Left lung (tissue), 10 donors: ENCODE data around the gene CAPN11. TPM values are rescaled to one million over a fixed set of nuclear protein-coding genes. Genes with fewer than 3 reads are reported as not detected.

Source experiments
- ATAC-seq: fragments of 200-7000 bp; cut with Tn5 transposase; one replicate; pipeline ENCODE4 v1.9.1; 2020; ENCODE audit warnings: moderate library complexity
- DNase-seq, 4 donors: peaks; one replicate each; pipeline ENCODE4 v3.0.0-alpha.2; 2013 to 2020
- H3K27ac ChIP-seq, 2 donors: fragments of 200-600 bp; sonication (generic) in 1 of 2; one replicate each; pipeline versions ENCODE4 v1.5.0 to v1.8.0; 2020 to 2021
- H3K27me3 ChIP-seq, 2 donors: fragments of 200-600 bp; sonication (generic) in 1 of 2; one replicate each; pipeline versions ENCODE4 v1.5.0 to v1.8.0; 2020 to 2021
- H3K36me3 ChIP-seq, 2 donors: fragments of 200-600 bp; sonication (generic) in 1 of 2; one replicate each; pipeline versions ENCODE4 v1.5.0 to v1.8.0; 2020 to 2021
- H3K4me1 ChIP-seq, 2 donors: fragments of 200-600 bp; one replicate each; pipeline ENCODE4 v1.8.0; 2021
- H3K4me3 ChIP-seq, 2 donors: fragments of 200-600 bp; sonication (generic) in 1 of 2; one replicate each; pipeline versions ENCODE4 v1.5.0 to v1.8.0; 2020 to 2021; ENCODE audit warnings: mild to moderate bottlenecking in 1 of 2
- H3K9me3 ChIP-seq, 2 donors: fragments of 200-600 bp; sonication (generic) in 1 of 2; one replicate each; pipeline versions ENCODE4 v1.5.0 to v1.8.0; 2020 to 2021
- intact Hi-C, 2 donors: fragments of 100-400 bp; cut with DNase I; formaldehyde crosslinking; loops; one replicate each; pipeline versions ENCODE4 v1.11.2 to v1.14.2; 2022
- polyA plus RNA-seq, 6 donors: library from polyadenylated mRNA; unstranded; fragments of 120-200 nt; gene quantifications; one replicate each; pipeline ENCODE4 v1.2.1, GENCODE V29; 2013; ENCODE audit not compliant: insufficient read length in 6 of 6
- total RNA-seq, 2 donors: library from RNA; stranded (reverse); fragmentation: NEBNext Ultra II Directional; extraction: Animal tissue kit (Norgen Biotek cat#: 25700); gene quantifications; one replicate each; pipeline ENCODE4 v1.2.1, GENCODE V29; 2021
- TF ChIP-seq, protein P1 (sequence below), 2 donors: fragments of 200-600 bp; sonication (generic) in 1 of 2; IDR thresholded peaks; one replicate each; pipeline versions ENCODE4 v1.5.0 to v1.8.0; 2021; ENCODE audit warnings: antibody characterized with exemption in 2 of 2
- donor health status: DM: no; HTN: yes; CAD: no.
- donor health status: DM: no; HTN: no; CAD: no.

The CAPN11 gene
- total and polyA plus RNA-seq, 8 donors = 0.10 to 0.29 (median 0.23) TPM; not detected in 1

DNA sequence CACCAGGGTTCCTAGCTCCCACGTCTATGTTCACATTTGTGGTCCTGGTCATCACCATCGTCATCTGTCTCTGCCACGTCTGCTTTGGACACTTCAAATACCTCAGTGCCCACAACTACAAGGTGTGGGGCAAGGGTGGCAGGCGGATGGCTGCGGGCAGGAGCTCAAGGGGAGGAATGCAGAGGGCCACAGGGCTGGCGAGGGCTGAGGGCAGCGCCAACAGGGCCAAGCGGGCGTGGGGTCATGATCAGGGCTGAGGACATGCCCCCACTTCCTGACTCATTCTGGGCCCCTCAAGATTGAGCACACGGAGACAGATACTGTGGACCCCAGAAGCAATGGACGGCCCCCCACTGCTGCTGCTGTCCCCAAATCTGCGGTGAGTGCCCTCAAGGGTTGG lies 4.6 kb upstream of the CAPN11 start:
- intact Hi-C loops = loop anchor here (5.0 kb wide), 1 partner anchor 57 kb away; no protein-coding TSS in a partner anchor
- Histone ChIP-seq H3K4me1 (peaks cover 0 to 5% of the 10 kb centered on the region in 2 donors), H3K36me3 (peaks cover 0 to 37% of the 10 kb centered on the region in 2 donors), H3K27ac (no peak overlapping the region), H3K27me3 (no peaks in the 10 kb centered on the region), H3K9me3 (no peaks in the 10 kb centered on the region), H3K4me3 (no peak overlapping the region)
- ATAC-seq (no peak), DNase-seq (no peak)
- TF ChIP-seq, protein P1, sequence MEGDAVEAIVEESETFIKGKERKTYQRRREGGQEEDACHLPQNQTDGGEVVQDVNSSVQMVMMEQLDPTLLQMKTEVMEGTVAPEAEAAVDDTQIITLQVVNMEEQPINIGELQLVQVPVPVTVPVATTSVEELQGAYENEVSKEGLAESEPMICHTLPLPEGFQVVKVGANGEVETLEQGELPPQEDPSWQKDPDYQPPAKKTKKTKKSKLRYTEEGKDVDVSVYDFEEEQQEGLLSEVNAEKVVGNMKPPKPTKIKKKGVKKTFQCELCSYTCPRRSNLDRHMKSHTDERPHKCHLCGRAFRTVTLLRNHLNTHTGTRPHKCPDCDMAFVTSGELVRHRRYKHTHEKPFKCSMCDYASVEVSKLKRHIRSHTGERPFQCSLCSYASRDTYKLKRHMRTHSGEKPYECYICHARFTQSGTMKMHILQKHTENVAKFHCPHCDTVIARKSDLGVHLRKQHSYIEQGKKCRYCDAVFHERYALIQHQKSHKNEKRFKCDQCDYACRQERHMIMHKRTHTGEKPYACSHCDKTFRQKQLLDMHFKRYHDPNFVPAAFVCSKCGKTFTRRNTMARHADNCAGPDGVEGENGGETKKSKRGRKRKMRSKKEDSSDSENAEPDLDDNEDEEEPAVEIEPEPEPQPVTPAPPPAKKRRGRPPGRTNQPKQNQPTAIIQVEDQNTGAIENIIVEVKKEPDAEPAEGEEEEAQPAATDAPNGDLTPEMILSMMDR (IDR thresholded peaks at IDR 0.05) = no peak

DNA sequence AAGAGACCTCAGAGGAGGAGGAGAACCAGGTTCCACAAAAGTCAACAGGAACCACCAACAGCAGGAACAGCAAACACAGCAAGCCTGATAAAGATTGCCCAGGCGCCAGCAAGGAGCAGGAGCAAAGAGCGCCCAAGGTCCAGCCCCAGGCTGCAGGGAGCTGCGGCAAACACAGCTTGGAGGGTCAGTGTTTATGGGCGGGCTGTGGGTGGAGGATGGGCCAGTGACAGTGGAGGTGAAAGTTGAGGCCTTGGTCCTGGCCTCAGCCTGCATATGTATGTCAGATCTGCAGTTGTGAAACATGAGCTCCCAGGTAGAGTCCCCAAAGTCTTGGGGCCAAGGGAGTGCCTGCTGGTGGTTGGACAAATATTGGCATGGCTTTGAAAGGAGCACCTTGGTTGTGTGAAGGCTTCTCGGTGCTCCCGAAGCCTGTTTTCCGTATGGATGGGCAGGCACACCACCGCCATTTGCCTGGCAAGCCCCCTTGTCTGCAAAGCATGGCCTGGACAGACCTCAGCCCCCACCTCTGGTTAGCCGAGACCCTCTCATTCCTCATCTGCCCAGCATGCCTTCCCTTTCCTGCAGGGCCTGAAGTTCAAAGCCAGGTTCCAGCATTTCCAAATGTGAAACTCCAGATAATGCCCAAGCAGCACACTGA lies 2.0 kb upstream of the CAPN11 start:
- intact Hi-C loops = no loop called here
- no peak overlapping the region for H3K27ac ChIP-seq
- ATAC-seq (no peak), DNase-seq (no peak)
- H3K4me1 ChIP-seq = peaks cover 0 to 3% of the 10 kb centered on the region in 2 donors
- H3K4me3 ChIP-seq = no peak overlapping the region
- TF ChIP-seq, protein P1 (IDR thresholded peaks at IDR 0.05) = no peak
- peaks cover 0 to 22% of the 10 kb centered on the region in 2 donors for H3K36me3 ChIP-seq
- no peaks in the 10 kb centered on the region for H3K9me3 ChIP-seq
- H3K27me3 ChIP-seq = no peaks in the 10 kb centered on the region

- Histone ChIP-seq H3K36me3 (peaks cover 0 to 22% of the 10 kb centered on the region in 2 donors), H3K27ac (no peak overlapping the region), H3K4me1 (no peaks in the 10 kb centered on the region), H3K4me3 (no peak overlapping the region), H3K27me3 (no peaks in the 10 kb centered on the region), H3K9me3 (no peaks in the 10 kb centered on the region)
- intact Hi-C loops = no loop called here
- no peak for DNase-seq
- ATAC-seq = no peak
- TF ChIP-seq, protein P1 (IDR thresholded peaks at IDR 0.05) = no peak
Measured at GRCh38 chr6:44157152-44157521, 1.5 kb upstream of the CAPN11 start.

DNA sequence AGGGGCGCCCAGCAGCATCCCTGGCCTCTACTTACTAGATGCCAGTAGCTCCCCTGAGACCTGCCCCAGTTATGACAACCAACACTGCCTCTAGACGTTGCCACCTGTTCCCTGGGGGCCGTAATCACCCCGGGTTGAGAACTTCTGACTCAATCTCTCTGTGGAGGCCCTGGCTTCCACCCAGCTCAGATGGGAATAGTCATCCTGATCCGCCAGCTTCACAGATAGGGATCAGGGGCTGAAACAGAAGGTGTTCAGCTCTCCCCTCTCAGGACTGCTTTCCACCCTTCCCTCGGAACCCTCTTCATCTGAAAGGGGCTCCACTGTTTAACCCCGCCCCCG lies 3.3 kb downstream of the CAPN11 start:
- H3K9me3 ChIP-seq = no peaks in the 10 kb centered on the region
- TF ChIP-seq, protein P1 (IDR thresholded peaks at IDR 0.05) = no peak
- H3K36me3 ChIP-seq = no peaks in the 10 kb centered on the region
- peaks cover 0 to 4% of the 10 kb centered on the region in 2 donors for H3K27me3 ChIP-seq
- no peak overlapping the region for H3K4me3 ChIP-seq
- no peak overlapping the region for H3K27ac ChIP-seq
- ATAC-seq (no peak), DNase-seq (no peak)
- no peaks in the 10 kb centered on the region for H3K4me1 ChIP-seq
- intact Hi-C loops = no loop called here

DNA sequence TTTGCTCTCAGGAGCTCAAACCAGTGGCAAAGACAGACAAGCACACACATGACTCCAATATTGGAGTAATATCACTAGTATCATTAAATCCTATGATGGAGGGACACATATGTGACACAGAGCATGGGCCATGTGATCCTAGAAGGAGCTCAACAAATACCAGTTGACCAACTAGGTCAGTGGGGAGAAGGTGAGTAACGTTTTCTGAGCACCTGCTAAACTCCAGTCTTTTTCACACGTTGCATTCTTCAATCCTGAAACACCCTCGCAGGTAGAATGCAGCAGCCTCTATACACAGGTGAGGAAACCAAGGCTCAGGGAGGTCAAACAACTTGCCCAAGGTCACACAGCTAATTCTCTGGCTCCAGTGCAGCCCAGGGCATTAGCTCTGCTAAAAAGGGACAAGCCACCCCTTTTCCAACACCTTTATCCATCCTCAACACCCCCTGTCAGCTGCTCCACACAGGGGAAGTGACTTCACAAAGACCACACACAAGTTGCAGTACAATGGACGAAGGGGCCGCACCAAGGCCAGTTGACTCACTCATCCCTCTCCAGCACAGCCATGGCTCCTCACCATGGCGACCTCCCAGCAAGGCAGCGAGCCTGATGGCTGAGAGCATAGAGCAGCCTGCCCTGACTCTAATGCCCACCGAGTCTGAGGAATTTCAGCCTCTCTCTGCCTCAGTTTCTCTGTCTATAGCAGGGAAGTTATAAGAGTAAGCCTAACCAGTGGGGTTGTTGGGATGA lies 4.4 kb downstream of the CAPN11 start:
- ATAC-seq = no peak
- Histone ChIP-seq H3K27ac (no peak overlapping the region), H3K9me3 (no peaks in the 10 kb centered on the region), H3K36me3 (no peaks in the 10 kb centered on the region), H3K4me3 (no peak overlapping the region), H3K4me1 (no peaks in the 10 kb centered on the region), H3K27me3 (peaks cover 0 to 4% of the 10 kb centered on the region in 2 donors)
- no peak for DNase-seq
- intact Hi-C loops = no loop called here
- TF ChIP-seq, protein P1 (IDR thresholded peaks at IDR 0.05) = no peak
